Nephron (organoid): ENCODE results near the gene FOXO3.

Source experiments
- H3K27ac Mint-ChIP-seq, 3 experiments: 2 replicates each; pipeline ENCODE4 v1.8.0; 2020; ENCODE audit warnings: mixed read lengths in 3 of 3, mild to moderate bottlenecking in 2 of 3, moderate library complexity in 1 of 3
- H3K27me3 Mint-ChIP-seq: 2 replicates; pipeline ENCODE4 v1.8.0; 2021; ENCODE audit warnings: low read depth, mild to moderate bottlenecking, moderate library complexity, mixed read lengths
- H3K36me3 Mint-ChIP-seq: 2 replicates; pipeline ENCODE4 v1.8.0; 2020; ENCODE audit warnings: low read depth, mixed read lengths
- H3K4me1 Mint-ChIP-seq: 2 replicates; pipeline ENCODE4 v1.8.0; 2020; ENCODE audit warnings: mixed read lengths
- H3K4me3 Mint-ChIP-seq, 3 experiments: 2 replicates each; pipeline ENCODE4 v1.8.0; 2020; ENCODE audit warnings: mild to moderate bottlenecking in 3 of 3, mixed read lengths in 3 of 3, moderate library complexity in 2 of 3
- H3K9me3 Mint-ChIP-seq: 2 replicates; pipeline ENCODE4 v1.8.0; 2020; ENCODE audit warnings: mixed read lengths
- CTCF ChIP-seq, 3 experiments: fragments of 200-600 bp; sonication (generic); IDR thresholded peaks; one replicate each; pipeline ENCODE4 v1.5.0; 2021; ENCODE audit warnings: antibody characterized with exemption in 3 of 3; ENCODE audit not compliant: unreplicated experiment in 3 of 3

Gene FOXO3

GRCh38 chr6:108576709-108577108, 16.0 kb downstream of the FOXO3 start:
- Mint-ChIP-seq H3K27me3 (no peaks in the 10 kb centered on the region), H3K36me3 (peaks cover 46% of the 10 kb centered on the region), H3K9me3 (no peaks in the 10 kb centered on the region), H3K27ac (peak overlapping the region in 2 of 3 experiments; percentile 13 to 57), H3K4me3 (no peak overlapping the region), H3K4me1 (peaks cover 68% of the 10 kb centered on the region)
- TF ChIP-seq CTCF (IDR thresholded peaks at IDR 0.05; ENCODE audit: unreplicated experiment in 3 of 3): no peak

- Mint-ChIP-seq H3K36me3 (peaks cover 41% of the 10 kb centered on the region), H3K27me3 (no peaks in the 10 kb centered on the region), H3K27ac (peak overlapping the region in 2 of 3 experiments; percentile 48 to 76), H3K9me3 (no peaks in the 10 kb centered on the region), H3K4me3 (no peak overlapping the region), H3K4me1 (peaks cover 83% of the 10 kb centered on the region)
- no peak for TF ChIP-seq CTCF (IDR thresholded peaks at IDR 0.05; ENCODE audit: unreplicated experiment in 3 of 3)
Observed at GRCh38 chr6:108578166-108578565, 17.4 kb downstream of the FOXO3 start.

GRCh38 chr6:108578595-108579327, 18.0 kb downstream of the FOXO3 start:
- Mint-ChIP-seq H3K27ac (peak overlapping the region in 2 of 3 experiments; percentile 63 to 76), H3K4me3 (peak overlapping the region in 1 of 3 experiments; percentile 38), H3K9me3 (no peaks in the 10 kb centered on the region), H3K27me3 (no peaks in the 10 kb centered on the region), H3K36me3 (peaks cover 38% of the 10 kb centered on the region), H3K4me1 (peaks cover 88% of the 10 kb centered on the region)
- no peak for TF ChIP-seq CTCF (IDR thresholded peaks at IDR 0.05; ENCODE audit: unreplicated experiment in 3 of 3)

GRCh38 chr6:108579328-108579721, 18.6 kb downstream of the FOXO3 start:
- Mint-ChIP-seq H3K9me3 (no peaks in the 10 kb centered on the region), H3K4me1 (peaks cover 89% of the 10 kb centered on the region)

GRCh38 chr6:108580646-108581045, 19.9 kb downstream of the FOXO3 start:
- peaks cover 30% of the 10 kb centered on the region for H3K36me3 Mint-ChIP-seq
- peak overlapping the region; percentile 89 to 91 (median 91) for H3K27ac Mint-ChIP-seq
- peaks cover 87% of the 10 kb centered on the region for H3K4me1 Mint-ChIP-seq
- no peak for TF ChIP-seq CTCF (IDR thresholded peaks at IDR 0.05; ENCODE audit: unreplicated experiment in 3 of 3)
- no peaks in the 10 kb centered on the region for H3K9me3 Mint-ChIP-seq
- peak overlapping the region in 1 of 3 experiments; percentile 23 for H3K4me3 Mint-ChIP-seq
- no peaks in the 10 kb centered on the region for H3K27me3 Mint-ChIP-seq

More at GRCh38 chr6:108579328-108579721, 18.6 kb downstream of the FOXO3 start:
- Mint-ChIP-seq H3K27me3 (no peaks in the 10 kb centered on the region), H3K36me3 (peaks cover 36% of the 10 kb centered on the region), H3K27ac (peak overlapping the region in 2 of 3 experiments; percentile 63 to 76), H3K4me3 (peak overlapping the region in 1 of 3 experiments; percentile 34)
- TF ChIP-seq CTCF (IDR thresholded peaks at IDR 0.05; ENCODE audit: unreplicated experiment in 3 of 3): no peak
